Activated naive CD8-positive, alpha-beta T cell treated with anti-CD3 and anti-CD28 coated beads for 36 hours (primary cell): ENCODE data around the gene CCT6B. TPM values are rescaled to one million over a fixed set of nuclear protein-coding genes. Genes with fewer than 3 reads are reported as not detected.

Source experiments
- DNase-seq: peaks from one replicate; pipeline ENCODE4 v3.0.0; 2021
- H3K27ac Mint-ChIP-seq: one replicate; pipeline ENCODE4 v1.8.0; 2022; ENCODE audit warnings: mild to moderate bottlenecking, moderate library complexity, mixed read lengths
- H3K27me3 Mint-ChIP-seq: one replicate; pipeline ENCODE4 v1.8.0; 2022; ENCODE audit warnings: mild to moderate bottlenecking, mixed read lengths
- H3K36me3 Mint-ChIP-seq: one replicate; pipeline ENCODE4 v1.8.0; 2021; ENCODE audit warnings: mild to moderate bottlenecking, mixed read lengths
- H3K4me1 Mint-ChIP-seq: one replicate; pipeline ENCODE4 v1.8.0; 2021; ENCODE audit warnings: mixed read lengths
- H3K4me3 Mint-ChIP-seq: one replicate; pipeline ENCODE4 v1.8.0; 2022; ENCODE audit warnings: mild to moderate bottlenecking, moderate library complexity, mixed read lengths
- H3K9me3 Mint-ChIP-seq: one replicate; pipeline ENCODE4 v1.8.0; 2022; ENCODE audit warnings: mixed read lengths
- total RNA-seq, 2 experiments: library from RNA; stranded (reverse); gene quantifications; one replicate each; pipeline ENCODE4 v1.2.3, GENCODE V29; 2021

The CCT6B gene
- total RNA-seq, 2 experiments from 2014 or later, result 1.8 to 1.9 TPM

DNA sequence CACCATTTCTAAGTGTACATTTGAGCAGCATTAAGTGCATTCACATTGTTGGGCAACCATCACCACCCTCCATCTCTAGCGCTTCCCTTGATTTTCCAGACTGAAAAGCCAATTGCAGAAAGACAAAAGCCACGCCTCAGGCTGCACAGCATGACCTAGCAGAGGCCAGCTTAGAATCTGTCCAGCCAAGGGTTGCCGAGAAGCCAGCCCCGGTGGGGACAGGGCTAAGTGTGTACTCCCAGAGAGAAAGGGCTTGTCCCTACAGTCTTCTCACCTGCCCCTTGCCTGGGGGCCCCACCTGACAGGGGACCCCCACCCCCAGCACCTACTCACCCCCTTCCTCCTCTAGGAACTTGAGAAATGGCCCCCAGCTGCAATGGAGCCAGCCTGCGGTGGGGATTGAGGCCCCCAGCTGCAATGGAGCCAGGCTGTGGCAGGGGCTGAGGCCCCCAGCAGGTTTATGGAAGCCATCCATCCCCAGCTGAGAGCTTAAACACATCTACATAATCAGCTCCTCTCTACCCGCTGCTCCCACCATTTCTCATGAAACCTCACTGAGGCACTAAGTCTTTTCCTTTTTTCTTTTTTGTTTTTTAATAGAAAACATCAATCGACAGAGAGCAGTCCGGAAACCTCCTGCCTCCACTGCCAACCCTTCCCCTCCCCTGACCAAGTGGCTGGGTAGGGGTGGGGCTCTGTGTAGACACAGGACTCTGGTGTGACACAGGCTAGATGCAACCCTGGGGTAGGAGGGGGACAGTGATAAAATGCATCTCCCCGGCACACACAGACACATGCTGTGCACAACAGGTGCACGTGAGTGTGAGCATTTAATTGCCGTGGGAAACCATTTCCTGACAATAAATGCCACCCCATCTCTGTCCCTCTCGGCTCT is 77.9 kb downstream of the CCT6B start:
- H3K27me3 Mint-ChIP-seq, result peaks cover 34% of the 10 kb centered on the region
- DNase-seq, result no peak
- H3K9me3 Mint-ChIP-seq, result peaks cover 5% of the 10 kb centered on the region
- peaks cover 6% of the 10 kb centered on the region for H3K4me1 Mint-ChIP-seq
- no peak overlapping the region for H3K27ac Mint-ChIP-seq
- H3K4me3 Mint-ChIP-seq, result no peak overlapping the region
- H3K36me3 Mint-ChIP-seq, result no peaks in the 10 kb centered on the region

DNA sequence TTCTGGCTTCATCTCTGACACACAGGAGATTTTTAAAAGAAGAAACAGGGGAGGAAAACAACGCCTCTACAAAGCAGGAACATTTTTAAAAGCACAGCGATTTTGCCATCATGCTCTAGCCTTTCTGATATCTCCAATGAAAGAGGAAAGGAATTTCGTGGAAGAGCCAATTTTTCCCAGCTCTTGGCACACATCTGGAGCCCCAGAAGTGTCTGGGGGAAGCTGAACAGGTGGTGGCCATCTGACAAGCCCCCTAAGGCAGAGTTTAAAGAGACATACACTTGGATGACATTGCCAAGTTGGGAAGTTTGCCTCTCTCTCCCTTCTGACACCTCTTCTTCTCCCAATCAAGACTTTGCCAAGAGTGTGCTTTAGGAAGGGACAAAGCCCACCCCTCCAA is 82.1 kb downstream of the CCT6B start:
- H3K27me3 Mint-ChIP-seq, result peaks cover 14% of the 10 kb centered on the region
- H3K9me3 Mint-ChIP-seq, result peaks cover 5% of the 10 kb centered on the region
- no peak overlapping the region for H3K27ac Mint-ChIP-seq
- H3K4me1 Mint-ChIP-seq, result no peaks in the 10 kb centered on the region
- H3K36me3 Mint-ChIP-seq, result no peaks in the 10 kb centered on the region
- no peak overlapping the region for H3K4me3 Mint-ChIP-seq
- DNase-seq, result no peak

Other genes starting within 250 kb of the CCT6B start
- gene ZNF830, start 80 bp upstream of the CCT6B start, total RNA-seq, result 10 to 100 TPM; 18.9 to 21.6 TPM
- 10 to 100 TPM; 43.5 to 45.7 TPM for gene LIG3, start 19.1 kb upstream of the CCT6B start, total RNA-seq
- 10 to 100 TPM in 1 of 2 experiments, 1 to 10 TPM in 1; 9.6 to 10.3 TPM for gene RFFL, start 102.2 kb upstream of the CCT6B start, total RNA-seq
- 10 to 100 TPM; 25.8 to 30.8 TPM for gene RAD51D, start 158.4 kb upstream of the CCT6B start, total RNA-seq
- gene FNDC8, start 160.2 kb upstream of the CCT6B start, total RNA-seq, result not detected
- gene NLE1, start 180.8 kb upstream of the CCT6B start, total RNA-seq, result 10 to 100 TPM; 59.9 to 61.8 TPM
- under 1 TPM; 0.06 to 0.10 TPM for gene UNC45B, start 186.4 kb upstream of the CCT6B start, total RNA-seq
- not detected for gene SLC35G3, start 232.9 kb upstream of the CCT6B start, total RNA-seq